ENCODE measurements around the gene PRKD1.

Gene PRKD1
- 0 to 0.19 (median 0) reads per million in 18 experiments for total RNA-seq

GRCh38 chr14:29927376-29928116 lies at the start of gene PRKD1:
Gene PRKD1, minus strand, starts transcription at chr14:29927847.
- no peak for DNase-seq

GRCh38 chr14:29971101-29971500 lies 43.5 kb upstream of the PRKD1 start:
- no peak for DNase-seq

GRCh38 chr14:29955087-29955486 lies 27.4 kb upstream of the PRKD1 start:
- no peak for DNase-seq

GRCh38 chr14:29953501-29953900 lies 25.9 kb upstream of the PRKD1 start:
- no peak for DNase-seq

- no peak for DNase-seq
Measured at GRCh38 chr14:29944091-29944490, 16.4 kb upstream of the PRKD1 start.

- no peak for DNase-seq
Measured at GRCh38 chr14:29941401-29941800, 13.8 kb upstream of the PRKD1 start.

- no peak for DNase-seq
Measured at GRCh38 chr14:29940482-29940881, 12.8 kb upstream of the PRKD1 start.

GRCh38 chr14:29937116-29937515 lies 9.5 kb upstream of the PRKD1 start:
- no peak for DNase-seq

GRCh38 chr14:29930283-29930682 lies 2.6 kb upstream of the PRKD1 start:
- no peak for DNase-seq

GRCh38 chr14:29928117-29928640 lies 532 bp upstream of the PRKD1 start:
- no peak for DNase-seq

GRCh38 chr14:29926701-29927375 lies 809 bp downstream of the PRKD1 start:
- DNase-seq = no peak

- no peak for DNase-seq
Measured at GRCh38 chr14:29926228-29926627, 1.4 kb downstream of the PRKD1 start.

GRCh38 chr14:29925736-29926135 lies 1.9 kb downstream of the PRKD1 start:
- no peak for DNase-seq

GRCh38 chr14:29925101-29925722 lies 2.4 kb downstream of the PRKD1 start:
- no peak for DNase-seq

GRCh38 chr14:29919845-29920244 lies 7.8 kb downstream of the PRKD1 start:
- DNase-seq = no peak

GRCh38 chr14:29918981-29919380 lies 8.7 kb downstream of the PRKD1 start:
- DNase-seq = no peak

- no peak for DNase-seq
Measured at GRCh38 chr14:29913566-29913965, 14.1 kb downstream of the PRKD1 start.

- no peak for DNase-seq
Measured at GRCh38 chr14:29911810-29912209, 15.8 kb downstream of the PRKD1 start.

- DNase-seq = no peak
Measured at GRCh38 chr14:29908652-29909577, 18.7 kb downstream of the PRKD1 start.

- no peak for DNase-seq
Measured at GRCh38 chr14:29906256-29906870, 21.3 kb downstream of the PRKD1 start.

GRCh38 chr14:29905543-29905942 lies 22.1 kb downstream of the PRKD1 start:
- no peak for DNase-seq
